Ascending aorta (tissue), 2 donors: Measurements from ENCODE around the gene ZNF334. TPM values are rescaled to one million over a fixed set of nuclear protein-coding genes. Genes with fewer than 3 reads are reported as not detected.

Experiments used
- DNase-seq, 2 donors: peaks; one replicate each; pipeline ENCODE4 v3.0.0-alpha.2; 2019; ENCODE audit warnings: low spot score in 2 of 2
- H3K27ac ChIP-seq, 2 donors: fragments of 200-600 bp; sonication (generic); one replicate each; pipeline ENCODE4 v1.5.1; 2016 to 2017; ENCODE audit warnings: mild to moderate bottlenecking in 1 of 2
- H3K27me3 ChIP-seq: fragments of 200-600 bp; sonication (generic); one replicate; pipeline ENCODE4 v1.5.1; 2017
- H3K36me3 ChIP-seq, 2 donors: fragments of 200-600 bp; sonication (generic); one replicate each; pipeline ENCODE4 v1.5.1; 2016
- H3K4me1 ChIP-seq, 2 donors: fragments of 200-600 bp; sonication (generic); one replicate each; pipeline ENCODE4 v1.5.1; 2016 to 2017; ENCODE audit warnings: mild to moderate bottlenecking in 1 of 2
- H3K4me3 ChIP-seq, 2 donors: fragments of 200-600 bp; sonication (generic); one replicate each; pipeline ENCODE4 v1.5.1; 2016 to 2017; ENCODE audit warnings: mild to moderate bottlenecking in 1 of 2
- H3K9me3 ChIP-seq, 2 donors: fragments of 200-600 bp; sonication (generic); one replicate each; pipeline ENCODE4 v1.5.1; 2016
- intact Hi-C: fragments of 100-400 bp; cut with DNase I; formaldehyde crosslinking; loops from one replicate; pipeline ENCODE4 v1.15.1; 2023
- total RNA-seq: library from RNA; depleted of rRNA; stranded (reverse); fragments of >200 nt; gene quantifications from one replicate; pipeline ENCODE4 v1.1.0, GENCODE V29; 2016
- TF ChIP-seq, protein P1 (sequence below), 3 experiments: fragments of 200-600 bp in 2 of 3; fragments of 450-650 bp in 1 of 3; sonication (generic) in 2 of 3; IDR thresholded peaks; one replicate each; pipeline ENCODE4 v1.5.1; 2016 to 2019; ENCODE audit warnings: antibody characterized with exemption in 3 of 3, mild to moderate bottlenecking in 1 of 3, moderate library complexity in 1 of 3

The ZNF334 gene
- total RNA-seq, 1 donor from 2014 or later, result not detected

- Histone ChIP-seq H3K27me3 (no peaks in the 10 kb centered on the region), H3K4me3 (no peak overlapping the region), H3K36me3 (no peaks in the 10 kb centered on the region), H3K27ac (no peak overlapping the region), H3K9me3 (no peaks in the 10 kb centered on the region), H3K4me1 (no peaks in the 10 kb centered on the region)
- no peak for DNase-seq
- intact Hi-C loops, result no loop called here
- TF ChIP-seq, protein P1, sequence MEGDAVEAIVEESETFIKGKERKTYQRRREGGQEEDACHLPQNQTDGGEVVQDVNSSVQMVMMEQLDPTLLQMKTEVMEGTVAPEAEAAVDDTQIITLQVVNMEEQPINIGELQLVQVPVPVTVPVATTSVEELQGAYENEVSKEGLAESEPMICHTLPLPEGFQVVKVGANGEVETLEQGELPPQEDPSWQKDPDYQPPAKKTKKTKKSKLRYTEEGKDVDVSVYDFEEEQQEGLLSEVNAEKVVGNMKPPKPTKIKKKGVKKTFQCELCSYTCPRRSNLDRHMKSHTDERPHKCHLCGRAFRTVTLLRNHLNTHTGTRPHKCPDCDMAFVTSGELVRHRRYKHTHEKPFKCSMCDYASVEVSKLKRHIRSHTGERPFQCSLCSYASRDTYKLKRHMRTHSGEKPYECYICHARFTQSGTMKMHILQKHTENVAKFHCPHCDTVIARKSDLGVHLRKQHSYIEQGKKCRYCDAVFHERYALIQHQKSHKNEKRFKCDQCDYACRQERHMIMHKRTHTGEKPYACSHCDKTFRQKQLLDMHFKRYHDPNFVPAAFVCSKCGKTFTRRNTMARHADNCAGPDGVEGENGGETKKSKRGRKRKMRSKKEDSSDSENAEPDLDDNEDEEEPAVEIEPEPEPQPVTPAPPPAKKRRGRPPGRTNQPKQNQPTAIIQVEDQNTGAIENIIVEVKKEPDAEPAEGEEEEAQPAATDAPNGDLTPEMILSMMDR (IDR thresholded peaks at IDR 0.05), result no peak
Measured at GRCh38 chr20:46553926-46554325, 40.6 kb upstream of the ZNF334 start.

- Histone ChIP-seq H3K27ac (no peak overlapping the region), H3K4me1 (no peaks in the 10 kb centered on the region), H3K36me3 (no peaks in the 10 kb centered on the region), H3K27me3 (no peaks in the 10 kb centered on the region), H3K4me3 (no peak overlapping the region), H3K9me3 (no peaks in the 10 kb centered on the region)
- intact Hi-C loops, result no loop called here
- no peak for DNase-seq
- TF ChIP-seq, protein P1 (IDR thresholded peaks at IDR 0.05), result no peak
Measured at GRCh38 chr20:46552460-46553420, 39.4 kb upstream of the ZNF334 start.

- no peak overlapping the region for H3K4me3 ChIP-seq
- no peak for DNase-seq
- no peaks in the 10 kb centered on the region for H3K4me1 ChIP-seq
- intact Hi-C loops, result no loop called here
- no peak overlapping the region for H3K27ac ChIP-seq
- no peaks in the 10 kb centered on the region for H3K9me3 ChIP-seq
- H3K36me3 ChIP-seq, result no peaks in the 10 kb centered on the region
- TF ChIP-seq, protein P1 (IDR thresholded peaks at IDR 0.05), result no peak
- no peaks in the 10 kb centered on the region for H3K27me3 ChIP-seq
Measured at GRCh38 chr20:46551522-46552381, 38.4 kb upstream of the ZNF334 start.

DNA sequence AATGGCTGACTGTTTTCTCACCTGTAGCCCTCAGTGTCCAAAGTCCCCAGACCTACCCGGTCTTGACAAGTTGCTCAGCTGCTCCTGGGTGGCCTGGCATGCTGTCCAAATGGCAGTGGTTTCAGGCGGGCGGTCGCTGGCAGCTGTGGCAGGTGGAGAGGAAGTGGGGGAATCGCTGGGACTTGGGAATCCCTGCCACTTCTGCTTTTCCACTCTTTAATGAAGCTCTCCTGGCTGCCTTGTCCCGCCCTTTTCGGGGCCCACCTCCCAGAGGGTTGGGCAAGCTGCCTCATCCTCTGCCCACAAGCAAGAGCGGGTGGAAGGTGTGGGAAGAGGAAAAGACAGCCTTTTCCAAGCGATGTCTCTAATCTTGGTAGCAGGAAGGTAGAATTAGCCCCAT lies 37.1 kb upstream of the ZNF334 start, which contains the start of gene OCSTAMP:
TSS of gene OCSTAMP (minus strand) at position 194 of the 400 bp plus-strand sequence. CDS start at position 100, 94 bp downstream.
- intact Hi-C loops, result no loop called here
- Histone ChIP-seq H3K27me3 (no peaks in the 10 kb centered on the region), H3K36me3 (no peaks in the 10 kb centered on the region), H3K27ac (no peak within 1 kb of the TSS), H3K4me1 (no peaks in the 10 kb centered on the region), H3K9me3 (no peaks in the 10 kb centered on the region), H3K4me3 (no peak within 1 kb of the TSS)
- DNase-seq, result no peak
- TF ChIP-seq, protein P1 (IDR thresholded peaks at IDR 0.05), result no peak

DNA sequence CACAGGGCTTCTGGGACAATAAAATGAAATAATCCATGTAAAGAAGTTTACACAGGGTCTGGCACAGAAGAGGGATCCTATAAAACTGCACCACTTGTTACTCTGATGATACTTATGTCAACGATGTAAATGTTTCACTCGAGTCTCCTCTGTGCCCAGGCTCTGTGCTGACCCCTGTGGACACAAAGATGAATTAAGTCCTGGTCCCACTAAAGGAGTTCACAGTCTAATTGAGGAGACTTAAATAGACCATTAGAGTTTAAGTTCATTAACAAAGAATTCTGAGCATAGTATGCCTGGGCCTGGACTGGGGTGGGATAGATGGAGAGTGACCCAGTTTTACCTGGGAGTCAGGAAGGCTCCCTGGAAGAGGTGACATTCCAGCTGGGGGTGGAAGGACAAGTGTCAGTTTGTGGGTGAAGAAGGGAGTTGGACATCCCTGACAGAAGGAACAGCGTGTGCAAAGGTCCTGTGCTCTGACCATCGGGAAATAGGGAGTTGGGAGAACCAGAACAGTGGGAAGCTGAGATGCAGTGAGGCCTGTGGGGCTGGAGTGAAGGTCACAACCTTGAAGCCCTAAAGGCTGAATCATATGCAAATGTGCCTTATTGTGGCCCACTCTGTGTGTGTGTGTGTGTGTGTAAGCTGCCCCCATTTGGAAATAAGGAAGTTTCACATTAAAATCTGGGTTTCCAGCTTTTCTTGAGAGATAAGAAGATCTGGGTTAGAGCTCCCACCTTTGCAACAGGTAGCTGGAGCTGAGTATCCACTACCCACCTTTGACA lies 36.0 kb upstream of the ZNF334 start:
- DNase-seq, result no peak
- Histone ChIP-seq H3K4me1 (no peaks in the 10 kb centered on the region), H3K27ac (no peak overlapping the region), H3K27me3 (no peaks in the 10 kb centered on the region), H3K36me3 (no peaks in the 10 kb centered on the region), H3K4me3 (no peak overlapping the region), H3K9me3 (no peaks in the 10 kb centered on the region)
- intact Hi-C loops, result no loop called here
- TF ChIP-seq, protein P1 (IDR thresholded peaks at IDR 0.05), result no peak
